Heart right ventricle (tissue), 16 donors: ENCODE results near the gene IL16. TPM values are rescaled to one million over a fixed set of nuclear protein-coding genes. Genes with fewer than 3 reads are reported as not detected.

Experiments
- ATAC-seq, 8 donors: fragments of 200-7000 bp; cut with Tn5 transposase; one replicate each; pipeline ENCODE4 v1.9.1; 2020; ENCODE audit warnings: mild to moderate bottlenecking in 8 of 8, moderate library complexity in 8 of 8, moderate number of reproducible peaks in 1 of 8
- DNase-seq, 2 donors: peaks; one replicate each; pipeline ENCODE4 v3.0.0-alpha.2; 2020
- H3K27ac ChIP-seq, 10 donors: fragments of 200-600 bp; sonication (generic) in 2 of 10; one replicate each; pipeline versions ENCODE4 v1.5.0 to v1.8.0; 2020 to 2022; ENCODE audit warnings: mild to moderate bottlenecking in 3 of 10
- H3K27me3 ChIP-seq, 7 donors: fragments of 200-600 bp; one replicate each; pipeline ENCODE4 v1.8.0; 2021 to 2022; ENCODE audit warnings: mild to moderate bottlenecking in 2 of 7
- H3K36me3 ChIP-seq, 9 donors: fragments of 200-600 bp; sonication (generic) in 1 of 9; one replicate each; pipeline versions ENCODE4 v1.5.0 to v1.8.0; 2020 to 2022; ENCODE audit warnings: mild to moderate bottlenecking in 2 of 9
- H3K4me1 ChIP-seq, 9 donors: fragments of 200-600 bp; sonication (generic) in 1 of 9; one replicate each; pipeline versions ENCODE4 v1.5.0 to v1.8.0; 2020 to 2022; ENCODE audit warnings: mild to moderate bottlenecking in 4 of 9
- H3K4me3 ChIP-seq, 10 donors: fragments of 200-600 bp; sonication (generic) in 2 of 10; one replicate each; pipeline versions ENCODE4 v1.5.0 to v1.8.0; 2020 to 2022; ENCODE audit warnings: mild to moderate bottlenecking in 7 of 10, moderate library complexity in 2 of 10
- H3K9me3 ChIP-seq, 11 donors: fragments of 200-600 bp in 10 of 11; sonication (generic) in 2 of 11; one replicate each; pipeline versions ENCODE4 v1.5.0 to v1.8.0; 2013 to 2022; ENCODE audit warnings: mild to moderate bottlenecking in 2 of 11, control low read depth in 1 of 11, moderate library complexity in 1 of 11
- CTCF ChIP-seq, 9 donors: fragments of 200-600 bp; sonication (generic) in 2 of 9; IDR thresholded peaks; one replicate each; pipeline versions ENCODE4 v1.5.0 to v1.8.0; 2021 to 2022; ENCODE audit warnings: antibody characterized with exemption in 9 of 9, mild to moderate bottlenecking in 5 of 9, moderate library complexity in 1 of 9
- WGBS, 2 donors: extraction: QIAGEN DNeasy Blood & Tissue Kit; methylation state at CpG; one replicate each; pipeline ENCODE4 v1.1.7; 2013; ENCODE audit warnings: inconsistent platforms in 1 of 2; 5-methylcytosine and 5-hydroxymethylcytosine counted together
- intact Hi-C, 10 donors: fragments of 100-400 bp; cut with DNase I; formaldehyde crosslinking; loops; one replicate each; pipeline versions ENCODE4 v1.11.1 to v1.14.2; 2022
- polyA plus RNA-seq, 2 donors: library from polyadenylated mRNA; stranded (reverse); fragments of 200-250 nt; gene quantifications; one replicate each; pipeline ENCODE4 v1.2.3, GENCODE V29; 2013
- total RNA-seq, 10 donors: library from RNA; stranded (reverse); fragmentation: NEBNext Ultra II Directional in 3 of 10; extraction: Animal tissue kit (Norgen Biotek cat#: 25700) in 3 of 10; gene quantifications; one replicate each; pipeline versions ENCODE4 v1.2.1 to v1.2.4, GENCODE V29; 2021 to 2023
- donor health status: Arrhythmogenic right ventricular cardiomyopathy.
- donor health status: ischemic (EF 13 %, LVEDD 7.1; RV severe dilation, severe dysfunction).
- donor health status: healthy with polysubstance abuse.
- donor health status: DM: no; HTN: yes; CAD: no.
- donor health status: DM: no; HTN: no; CAD: no.
- donor health status: ischemic (EF 25% LVEDD 6.9; RV normal size, moderate dysfunction).
- donor health status: ischemic (EF 25% LVEDD 5.7; RV mildly dilated, moderate dysfunction).
- donor health status: healthy.
- donor health status: DM: yes; HTN: yes; CAD: no.
- donor health status: Ischemic cardiomyopathy.
- donor health status: ischemic (EF 35%, LVEDD 5.7; RV mildly dilated, moderate dysfunction).
- donor health status: nonischemic (EF 11% LVEDD 7.7; RV severe dilation, severe dysfunction).
- donor health status: DM: yes; HTN: yes; CAD: no.
- donor health status: PGD.
- donor health status: ischemic (EF 29% LVEDD 5.4; RV normal size, mild dysfunction).
- donor health status: nonischemic (EF 23%, LVEDD 6.1; RV moderate dilation, normal function).

Gene IL16
- total and polyA plus RNA-seq, 12 donors, result 3.3 to 13.1 (median 4.2) TPM

- intact Hi-C loops, result loop anchor here in 4 of 10 donors (2.0 to 10.0 kb wide), 5 partner anchors 107 to 809 kb away; no protein-coding TSS in a partner anchor
- Histone ChIP-seq H3K9me3 (no peaks in the 10 kb centered on the region), H3K27me3 (peaks cover 0 to 6% (median 0%) of the 10 kb centered on the region in 7 donors), H3K36me3 (peaks cover 0 to 7% (median 0%) of the 10 kb centered on the region in 9 donors), H3K27ac (no peak overlapping the region), H3K4me3 (no peak overlapping the region), H3K4me1 (peaks cover 0 to 30% (median 15%) of the 10 kb centered on the region in 9 donors)
- DNase-seq (no peak), ATAC-seq (no peak)
- WGBS, 2 donors, result 70 to 79% methylated on average over 6 of the region's 6 CpGs
- no peak for TF ChIP-seq CTCF (IDR thresholded peaks at IDR 0.05)
Observed at GRCh38 chr15:81264072-81264857, 67.6 kb downstream of the IL16 start.

DNA sequence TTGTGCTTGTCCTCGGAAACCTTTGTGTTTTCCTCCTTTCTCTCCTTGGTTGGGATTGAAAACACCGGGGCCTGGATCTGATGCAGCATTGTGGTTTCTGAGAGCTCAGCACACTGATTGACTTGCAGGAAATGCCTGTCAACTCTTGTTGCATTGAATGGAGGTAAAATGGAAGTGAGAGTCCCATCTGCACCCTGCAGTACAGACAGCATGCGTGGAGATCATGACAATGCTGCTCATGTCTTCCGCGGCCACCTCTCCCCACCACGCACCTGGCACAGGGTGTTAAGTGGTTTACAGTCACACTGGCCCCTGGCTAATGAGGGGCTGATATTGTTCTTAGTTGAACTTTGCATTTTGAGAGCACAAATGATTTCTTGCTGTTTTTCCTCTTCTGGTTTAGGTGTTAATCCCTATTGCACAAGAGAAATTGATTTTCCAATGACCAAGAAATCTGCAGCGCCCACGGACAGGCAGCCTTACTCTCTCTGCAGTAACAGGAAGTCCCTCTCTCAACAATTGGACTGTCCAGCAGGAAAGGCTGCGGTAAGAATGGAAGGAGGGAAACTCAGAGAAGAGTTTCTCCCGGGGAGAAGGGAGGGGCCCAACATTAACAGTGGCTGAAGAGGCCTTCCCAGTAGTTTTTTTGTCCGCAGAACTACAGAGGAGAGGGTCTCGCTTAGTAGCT is 68.7 kb downstream of the IL16 start:
- peaks cover 0 to 7% (median 0%) of the 10 kb centered on the region in 9 donors for H3K36me3 ChIP-seq
- peaks cover 0 to 6% (median 0%) of the 10 kb centered on the region in 7 donors for H3K27me3 ChIP-seq
- peaks cover 0 to 30% (median 15%) of the 10 kb centered on the region in 9 donors for H3K4me1 ChIP-seq
- TF ChIP-seq CTCF (IDR thresholded peaks at IDR 0.05), result no peak
- no peak overlapping the region for H3K27ac ChIP-seq
- WGBS, 2 donors, result 44 to 49% methylated on average over 12 of the region's 12 CpGs
- DNase-seq (no peak), ATAC-seq (peak; percentile 13 to 56 (median 44))
- H3K9me3 ChIP-seq, result no peaks in the 10 kb centered on the region
- H3K4me3 ChIP-seq, result peak overlapping the region in 2 of 10 donors; percentile 27 to 29
- intact Hi-C loops, result loop anchor here in 9 of 10 donors (2.0 to 10.0 kb wide), 8 partner anchors 108 to 811 kb away; no protein-coding TSS in a partner anchor

DNA sequence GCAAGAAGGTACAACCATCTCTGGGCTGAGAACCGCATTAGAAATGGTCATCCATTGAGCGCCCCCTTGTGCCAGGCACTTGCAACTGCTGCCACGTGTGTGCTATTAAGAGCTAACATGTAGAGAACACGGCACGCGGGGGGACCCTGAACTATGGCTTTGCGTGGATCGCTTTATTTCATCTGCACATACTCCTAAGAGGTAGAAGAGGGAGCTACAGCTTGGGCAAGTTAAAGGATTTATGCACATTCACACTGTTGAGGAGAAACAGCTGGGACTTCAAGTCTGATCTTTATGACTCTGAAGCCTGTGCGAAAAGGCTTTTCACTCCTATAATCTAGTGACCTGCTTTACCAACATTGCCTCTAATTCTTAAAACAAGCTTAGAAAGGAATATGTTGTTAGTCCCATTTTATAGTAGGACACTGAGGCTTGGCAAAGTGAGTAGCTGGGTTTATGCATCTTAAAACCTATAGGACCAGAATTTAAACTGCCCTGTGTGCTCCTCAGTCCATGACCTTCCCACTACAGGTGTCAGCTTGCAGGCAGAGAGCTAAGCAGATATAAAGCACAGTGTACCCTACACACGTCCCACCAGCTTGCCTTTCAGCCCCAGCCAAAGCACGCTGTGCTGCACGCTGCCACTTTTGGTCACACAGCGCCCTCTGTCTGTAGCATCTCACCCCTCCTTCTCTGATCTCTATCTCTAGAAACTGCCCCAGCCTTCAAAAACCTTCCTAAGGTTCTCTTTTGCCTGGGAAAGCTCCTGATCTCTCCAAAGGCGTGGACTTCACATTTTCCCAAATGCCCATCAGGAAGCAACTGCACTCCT is 69.5 kb downstream of the IL16 start:
- no peak overlapping the region for H3K27ac ChIP-seq
- peak; percentile 81 to 93 (median 86) for TF ChIP-seq CTCF (IDR thresholded peaks at IDR 0.05)
- peak; percentile 80 to 81 for DNase-seq
- no peaks in the 10 kb centered on the region for H3K9me3 ChIP-seq
- peak; percentile 87 to 96 (median 94) for ATAC-seq
- intact Hi-C loops, result loop anchor here (1.0 to 10.0 kb wide), 11 partner anchors 109 to 811 kb away; no protein-coding TSS in a partner anchor
- peaks cover 0 to 6% (median 0%) of the 10 kb centered on the region in 7 donors for H3K27me3 ChIP-seq
- peaks cover 0 to 7% (median 0%) of the 10 kb centered on the region in 9 donors for H3K36me3 ChIP-seq
- 10% methylated on average over 14 of the region's 14 CpGs for WGBS, 2 donors
- peak overlapping the region in 2 of 10 donors; percentile 27 to 29 for H3K4me3 ChIP-seq
- H3K4me1 ChIP-seq, result peaks cover 0 to 30% (median 15%) of the 10 kb centered on the region in 9 donors
